IMR-90 (cell line): ENCODE results near the gene GADD45GIP1.
A peak's percentile ranks its signal among the peaks of the same experiment; 100 is the strongest.

ENCODE experiments used
- BHLHE40 ChIP-seq: fragments of 150-350 bp; IDR thresholded peaks from 2 replicates; pipeline ENCODE4 v1.6.1; 2016; ENCODE audit warnings: mild to moderate bottlenecking, low read depth, low read length
- CTCF ChIP-seq: conservative IDR thresholded peaks from 2 replicates; pipeline ENCODE4 v1.5.1; 2012; ENCODE audit warnings: mild to moderate bottlenecking, low read depth, low read length, improper control_type of control experiment
- POLR2A ChIP-seq: IDR thresholded peaks from 2 replicates; pipeline ENCODE4 v1.6.1; 2012; ENCODE audit warnings: mild to moderate bottlenecking, low read depth, low read length
- SMC3 ChIP-seq: fragments of 150-350 bp; IDR thresholded peaks from 2 replicates; pipeline ENCODE4 v1.6.1; 2016; ENCODE audit warnings: low read depth, mild to moderate bottlenecking, antibody characterized with exemption, low read length, moderate library complexity

- TF ChIP-seq CTCF (no peak), BHLHE40 (peak; percentile 64), SMC3 (no peak), POLR2A (no peak)
Observed at GRCh38 chr19:12995596-12996405, 38.8 kb upstream of the GADD45GIP1 start.
